Esophagus squamous epithelium (tissue), 4 donors: ENCODE data around the gene SRPK1.

Source experiments
- CTCF ChIP-seq, 6 experiments: fragments of 450-650 bp in 4 of 6; fragments of 200-600 bp in 2 of 6; sonication (generic) in 2 of 6; IDR thresholded peaks; one replicate each; pipeline ENCODE4 v1.5.1; 2016 to 2019; ENCODE audit warnings: antibody characterized with exemption in 6 of 6, mild to moderate bottlenecking in 4 of 6, moderate library complexity in 4 of 6
- POLR2A ChIP-seq, 4 donors: fragments of 450-650 bp; IDR thresholded peaks; one replicate each; pipeline ENCODE4 v1.6.1; 2017; ENCODE audit warnings: antibody characterized with exemption in 4 of 4, mild to moderate bottlenecking in 4 of 4, moderate library complexity in 3 of 4

- TF ChIP-seq CTCF (IDR thresholded peaks at IDR 0.05) (no peak), POLR2A (IDR thresholded peaks at IDR 0.05) (no peak)
These were observed 33.4 kb upstream of the SRPK1 start for GRCh38 chr6:35954333-35954732.
